Measurements from ENCODE around the gene ARMC9.

GRCh38 chr2:231189571-231190495 is 8.6 kb upstream of the ARMC9 start:
- TF ChIP-seq CTCF (conservative IDR thresholded peaks at IDR 0.05; ENCODE audit: low read depth, low read length) (no peak), EZH2 (IDR thresholded peaks at IDR 0.05; ENCODE audit: borderline replicate concordance, low read depth, low read length, poor library complexity, severe bottlenecking) (no peak)
